GM12878 (cell line): ENCODE data around the gene DNAAF8. TPM values are rescaled to one million over a fixed set of nuclear protein-coding genes. Genes with fewer than 3 reads are reported as not detected.

Source experiments
- ATAC-seq: fragments of 200-7000 bp; cut with Tn5 transposase; 3 replicates; pipeline ENCODE4 v1.9.1; 2020; ENCODE audit warnings: mild to moderate bottlenecking, moderate library complexity
- BruUV-seq: library from RNA; stranded (reverse); fragments of 400-500 nt; replicated peaks from 2 replicates; lab custom pipeline; 2021; lab: Mats Ljungman, UMichigan
- CTCF ChIA-PET: fragments of 300-600 bp; sonication (Branson Sonifier 250); formaldehyde crosslinking; extraction: SDS; loops from one replicate; lab custom pipeline; 2021; ENCODE audit warnings: inconsistent platforms; lab: Yijun Ruan, JAX
- POLR2A ChIA-PET: fragments of 350-600 bp; formaldehyde crosslinking; extraction: SDS; loops from one replicate; lab custom pipeline; 2021; ENCODE audit warnings: inconsistent platforms; lab: Charles Lee
- RAD21 ChIA-PET: fragments of 300-600 bp; sonication (Branson Sonifier 250); formaldehyde crosslinking; loops from one replicate; lab custom pipeline; 2023; ENCODE audit warnings: antibody characterized with exemption; ENCODE audit not compliant: unreplicated experiment; lab: Charles Lee
- SMC1A ChIA-PET: fragments of 300-600 bp; sonication (Branson Sonifier 250); formaldehyde crosslinking; loops from one replicate; lab custom pipeline; 2023; ENCODE audit not compliant: unreplicated experiment, uncharacterized antibody; lab: Charles Lee
- DNase-seq: peaks from one replicate; pipeline ENCODE4 v3.0.0-alpha.2; 2011; ENCODE audit warnings: low read depth, low spot score
- FAIRE-seq: peaks from 3 replicates; lab custom pipeline; 2011; peaks lifted over from hg19 to GRCh38; lab: Jason Lieb, UNC
- H2AFZ ChIP-seq: 2 replicates; pipeline ENCODE4 v1.6.0; 2011; ENCODE audit warnings: low read depth, low read length, control low read depth; ENCODE audit not compliant: control insufficient read depth
- H3K27ac ChIP-seq: 2 replicates; pipeline ENCODE4 v1.5.1; 2011; ENCODE audit warnings: control low read depth; ENCODE audit not compliant: control insufficient read depth, insufficient read depth
- H3K27me3 ChIP-seq, 2 experiments: replicated peaks in 1 of 2; 2 replicates each; pipeline versions ENCODE4 v1.6.0 to v1.6.1; 2011; ENCODE audit warnings: low read length in 1 of 2; ENCODE audit not compliant: control insufficient read depth in 2 of 2, insufficient read depth in 2 of 2
- H3K36me3 ChIP-seq, 2 experiments: 2 replicates each; pipeline ENCODE4 v1.5.1; 2011; ENCODE audit warnings: low read length in 1 of 2; ENCODE audit not compliant: control insufficient read depth in 2 of 2, insufficient read depth in 2 of 2
- H3K4me1 ChIP-seq: 2 replicates; pipeline ENCODE4 v1.6.1; 2011; ENCODE audit warnings: mild to moderate bottlenecking, low read length, moderate library complexity, mixed read lengths; ENCODE audit not compliant: control insufficient read depth, insufficient read depth
- H3K4me2 ChIP-seq: 2 replicates; pipeline ENCODE4 v1.6.0; 2011; ENCODE audit warnings: control low read depth; ENCODE audit not compliant: control insufficient read depth, insufficient read depth
- H3K4me3 ChIP-seq: fragments of 200-600 bp; sonication (generic); 2 replicates; pipeline ENCODE4 v1.5.1; 2016
- H3K79me2 ChIP-seq: 2 replicates; pipeline ENCODE4 v1.6.0; 2011; ENCODE audit warnings: low read length; ENCODE audit not compliant: control insufficient read depth, insufficient read depth
- H3K9ac ChIP-seq: 2 replicates; pipeline ENCODE4 v1.8.0; 2011; ENCODE audit warnings: low read length, control low read depth, mixed read lengths; ENCODE audit not compliant: control insufficient read depth, insufficient read depth
- H3K9me3 ChIP-seq: replicated peaks from 3 replicates; pipeline ENCODE4 v1.5.1; 2011; ENCODE audit warnings: mild to moderate bottlenecking, low read length; ENCODE audit not compliant: control insufficient read depth, insufficient read depth
- H4K20me1 ChIP-seq: 2 replicates; pipeline ENCODE4 v1.6.0; 2011; ENCODE audit not compliant: control insufficient read depth, insufficient read depth
- CREM ChIP-seq: IDR thresholded peaks from 2 replicates; pipeline ENCODE4 v1.6.1; 2014; ENCODE audit warnings: antibody characterized with exemption, low read depth
- ESRRA ChIP-seq: IDR thresholded peaks from 2 replicates; pipeline ENCODE4 v1.6.1; 2012; ENCODE audit warnings: mild to moderate bottlenecking, low read length, improper control_type of control experiment
- POLR2A ChIP-seq: IDR thresholded peaks from 2 replicates; pipeline ENCODE4 v1.6.1; 2011; ENCODE audit warnings: low read depth, mild to moderate bottlenecking, low read length
- WGBS: methylation state at CpG from one replicate; pipeline ENCODE4 v1.1.6; 2016; ENCODE audit warnings: low lambda C conversion rate; ENCODE audit not compliant: insufficient replicate concordance, insufficient coverage; ENCODE audit errors: missing lambda C conversion rate; 5-methylcytosine and 5-hydroxymethylcytosine counted together
- in situ Hi-C: fragments of 300-500 bp; cut with MboI; formaldehyde crosslinking; loops from 9 replicates; pipeline ENCODE4 v1.14.3; 2018; ENCODE audit warnings: mixed read lengths
- intact Hi-C: fragments of 100-400 bp; cut with micrococcal nuclease; formaldehyde crosslinking; loops from one replicate; pipeline ENCODE4 v1.14.2; 2022; ENCODE audit not compliant: unreplicated experiment
- polyA plus RNA-seq, 11 experiments: library from polyadenylated mRNA; depleted of rRNA in 4 of 11; unstranded in 6 of 11; stranded (reverse) in 5 of 11; fragments of >200 nt; fragmentation: Nextera tagmentation in 4 of 11; fragmentation: Illumina TruSeq in 1 of 11; extraction: Ambion mirVana in 4 of 11; extraction: Trizol in 1 of 11; gene quantifications; 1 replicate in 1 of 11; 2 replicates in 10 of 11; pipeline versions ENCODE4 v1.2.1 to v1.2.3, GENCODE V29; 2011 to 2016; ENCODE audit warnings: inconsistent platforms in 2 of 11, missing spikeins in 2 of 11, low read depth in 1 of 11
- total RNA-seq, 4 experiments: library from RNA; depleted of rRNA in 3 of 4; stranded (reverse); fragments of >200 nt in 3 of 4; fragmentation: Illumina TruSeq in 1 of 4; extraction: Trizol in 1 of 4; gene quantifications; 2 replicates each; pipeline versions ENCODE4 v1.2.1 to v1.2.3, GENCODE V29; 2013 to 2021

DNAAF8 gene
- total and polyA plus RNA-seq, 10 of the 15 experiments (the other 5 are each of a cell fraction or from before 2014, with no cell fraction given) = 0.01 to 0.78 (median 0.22) TPM; not detected in 2

DNA sequence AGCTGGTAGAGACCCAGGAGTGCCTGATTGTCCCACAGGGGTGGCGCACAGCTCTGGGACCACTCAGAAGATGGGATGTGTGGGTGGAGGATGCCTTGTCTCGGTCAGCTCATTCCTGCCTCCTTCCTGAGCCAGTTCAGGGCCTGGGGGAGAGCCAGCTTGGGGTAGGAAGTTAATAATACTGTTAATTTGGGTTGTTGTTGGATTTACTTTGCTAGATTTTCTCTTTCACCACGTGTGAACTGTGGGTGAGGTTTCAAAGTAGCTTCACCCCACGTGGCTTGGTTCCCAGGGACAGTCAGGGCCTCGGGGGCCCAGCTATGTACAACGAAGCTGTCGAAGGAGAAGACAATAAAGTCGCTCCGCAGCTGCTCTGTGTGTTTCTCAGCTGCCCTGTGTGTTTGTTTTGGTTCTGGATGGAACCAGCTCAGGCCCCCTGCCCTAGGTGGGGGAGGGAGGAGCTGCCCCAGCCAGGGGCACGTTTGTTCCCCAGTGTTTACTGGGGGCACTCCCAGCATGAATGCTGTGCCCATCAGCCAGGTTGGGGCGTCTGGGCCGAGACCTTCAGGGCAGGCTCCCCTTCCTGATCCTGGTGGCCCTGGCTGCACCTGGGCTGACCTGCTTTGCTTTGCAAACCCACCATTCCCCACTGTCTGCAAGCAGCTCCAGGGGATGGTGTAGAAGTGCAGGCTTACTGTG is 38.7 kb upstream of the DNAAF8 start:
- CTCF ChIA-PET = interaction anchor here (1.0 to 1.9 kb wide), 4 partner anchors 39 to 293 kb away, joined by 3 to 9 read pairs (median 4); partner anchors contain the start of genes ANKS3, DNAAF8, MGRN1 and ROGDI

DNA sequence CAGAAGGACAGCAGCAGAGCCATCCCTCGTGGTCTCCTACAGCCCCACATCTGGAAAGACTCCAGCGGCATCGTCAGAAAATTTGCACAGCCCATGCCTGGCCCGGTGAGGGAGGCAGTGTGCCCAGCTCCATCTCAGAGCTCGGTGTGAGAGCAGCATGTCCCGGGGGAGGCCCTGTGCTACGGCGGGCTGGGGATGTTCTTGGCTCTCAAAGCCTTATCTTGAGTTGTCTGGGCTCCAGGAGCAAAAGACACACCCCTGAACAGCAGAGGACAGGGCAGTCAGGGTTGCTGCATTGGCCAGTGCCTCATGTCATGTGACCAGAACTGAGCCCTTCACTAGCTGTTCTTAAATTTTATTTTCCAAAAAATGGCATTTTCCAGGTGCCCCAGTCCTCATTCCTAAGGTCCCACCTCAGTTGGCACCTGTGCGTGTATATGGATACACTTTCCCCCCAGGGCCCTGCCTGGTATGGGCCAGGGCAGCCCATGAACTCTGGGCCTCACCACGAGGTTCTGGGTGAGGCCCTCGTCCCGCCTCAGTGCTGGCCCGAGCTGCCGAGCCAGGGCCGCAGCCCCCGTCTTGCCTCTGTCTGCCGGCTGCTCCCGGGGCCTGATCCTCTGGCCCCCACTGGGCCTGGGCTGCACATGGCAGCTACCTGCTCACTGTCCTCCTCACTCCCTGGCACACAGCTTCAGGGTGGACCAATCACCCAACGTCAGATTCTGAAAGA is 38.0 kb upstream of the DNAAF8 start:
- H3K4me2 ChIP-seq = no peak overlapping the region
- no peak overlapping the region for H2AFZ ChIP-seq
- H4K20me1 ChIP-seq = no peaks in the 10 kb centered on the region
- intact Hi-C loops = no loop called here
- in situ Hi-C loops = no loop called here
- no peak for ATAC-seq
- POLR2A ChIA-PET = interaction anchor here (0.6 kb wide), 1 partner anchor 766 kb away, joined by 3 read pairs; no protein-coding TSS in a partner anchor
- no peak overlapping the region for H3K9ac ChIP-seq
- CTCF ChIA-PET = interaction anchor here (1.0 to 1.8 kb wide), 2 partner anchors 39 to 293 kb away, joined by 4 to 9 read pairs; partner anchors contain the start of genes ANKS3 and DNAAF8
- RAD21 ChIA-PET = interaction anchor here (1.5 kb wide), 1 partner anchor 106 kb away, joined by 4 read pairs; the partner anchor contains the start of gene ROGDI
- peaks cover 12% of the 10 kb centered on the region for H3K4me1 ChIP-seq
- H3K27ac ChIP-seq = no peak overlapping the region
- no peaks in the 10 kb centered on the region for H3K9me3 ChIP-seq
- H3K36me3 ChIP-seq = peaks cover 5 to 36% of the 10 kb centered on the region in 2 experiments; a peak in 3 of 4 replicates
- H3K27me3 ChIP-seq = no peaks in the 10 kb centered on the region
- 86% methylated on average over 19 of the region's 19 CpGs for WGBS
- SMC1A ChIA-PET = interaction anchor here (1.2 kb wide), 1 partner anchor 39 kb away, joined by 3 read pairs; no protein-coding TSS in a partner anchor
- FAIRE-seq = no peak
- BruUV-seq = no TSS peak
- no peak overlapping the region for H3K4me3 ChIP-seq
- TF ChIP-seq CREM = no peak
- peak; percentile 22; the same call in 1 of the 2 replicates for TF ChIP-seq POLR2A
- peaks cover 11% of the 10 kb centered on the region for H3K79me2 ChIP-seq
- no peak for DNase-seq

More for the DNA sequence above, 38.7 kb upstream of the DNAAF8 start:
- peaks cover 11% of the 10 kb centered on the region for H3K79me2 ChIP-seq
- ChIA-PET SMC1A (interaction anchor here (1.2 kb wide), 1 partner anchor 39 kb away, joined by 3 read pairs; no protein-coding TSS in a partner anchor), RAD21 (interaction anchor here (1.5 kb wide), 1 partner anchor 107 kb away, joined by 4 read pairs; the partner anchor contains the start of gene ROGDI), POLR2A (no interaction called here)
- DNase-seq = no peak
- no peak for ATAC-seq
- no TSS peak for BruUV-seq
- H3K27ac ChIP-seq = no peak overlapping the region
- TF ChIP-seq ESRRA (no peak), POLR2A (peak; percentile 38; the same call in 1 of the 2 replicates)
- no peaks in the 10 kb centered on the region for H3K27me3 ChIP-seq
- H2AFZ ChIP-seq = no peak overlapping the region
- FAIRE-seq = no peak
- no peaks in the 10 kb centered on the region for H4K20me1 ChIP-seq
- H3K9me3 ChIP-seq = no peaks in the 10 kb centered on the region
- peaks cover 12% of the 10 kb centered on the region for H3K4me1 ChIP-seq
- H3K4me2 ChIP-seq = no peak overlapping the region
- in situ Hi-C loops = no loop called here
- no peak overlapping the region for H3K9ac ChIP-seq
- H3K36me3 ChIP-seq = peaks cover 2 to 32% of the 10 kb centered on the region in 2 experiments; a peak in 3 of 4 replicates
- 74% methylated on average over 12 of the region's 12 CpGs for WGBS
- intact Hi-C loops = no loop called here
- no peak overlapping the region for H3K4me3 ChIP-seq
